ENCODE measurements around the gene OR2H2. TPM values are rescaled to one million over a fixed set of nuclear protein-coding genes. Genes with fewer than 3 reads are reported as not detected.

OR2H2 gene
- total and polyA plus RNA-seq, 7 donors = not detected

DNA sequence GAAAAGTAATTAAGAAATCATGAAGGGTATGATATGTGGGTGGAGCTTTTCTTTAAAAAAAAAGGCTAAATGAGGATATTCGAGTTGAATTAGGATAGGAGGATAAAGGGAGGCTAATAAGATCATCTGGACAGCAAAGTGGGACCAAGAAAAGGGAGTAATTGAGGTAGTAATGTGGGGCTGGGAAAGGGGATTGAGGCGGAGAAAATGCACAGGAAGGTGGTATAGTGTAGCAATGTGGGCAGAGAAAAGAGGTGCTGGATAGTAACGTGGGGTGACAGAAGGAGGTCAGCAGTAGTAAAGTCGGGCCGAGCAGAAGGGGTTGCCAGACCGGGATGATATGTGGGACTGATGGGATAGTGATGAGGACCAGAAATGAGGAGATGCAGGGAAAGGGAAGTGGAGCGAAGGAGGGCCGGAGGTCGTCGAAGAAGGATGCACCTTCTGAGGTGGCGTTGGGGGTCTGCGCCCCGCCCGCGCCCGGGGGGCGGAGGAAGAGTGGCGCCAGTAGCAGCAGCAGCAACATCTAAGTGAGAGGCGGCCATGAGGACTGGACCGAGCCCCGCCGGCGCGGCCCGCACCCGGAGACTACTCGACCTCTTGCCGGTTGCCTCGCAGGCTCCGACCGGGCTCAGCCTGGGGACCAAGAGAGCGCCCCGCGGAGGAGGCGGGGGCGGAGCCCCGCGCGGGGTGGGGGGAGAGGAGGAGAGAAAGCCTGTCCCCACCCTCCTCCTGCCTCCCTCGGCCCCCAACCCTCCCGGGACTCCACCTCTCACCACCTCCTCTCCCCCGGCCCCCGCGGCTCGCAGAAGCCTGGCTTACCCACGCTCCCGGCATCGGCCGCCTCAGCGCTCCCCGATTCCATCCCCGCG is 47.2 kb downstream of the OR2H2 start:
- TF ChIP-seq POLR2AphosphoS5 (IDR thresholded peaks at IDR 0.05) = no peak
- no peak for TF ChIP-seq EP300 (IDR thresholded peaks at IDR 0.05)
- TF ChIP-seq, protein P1, sequence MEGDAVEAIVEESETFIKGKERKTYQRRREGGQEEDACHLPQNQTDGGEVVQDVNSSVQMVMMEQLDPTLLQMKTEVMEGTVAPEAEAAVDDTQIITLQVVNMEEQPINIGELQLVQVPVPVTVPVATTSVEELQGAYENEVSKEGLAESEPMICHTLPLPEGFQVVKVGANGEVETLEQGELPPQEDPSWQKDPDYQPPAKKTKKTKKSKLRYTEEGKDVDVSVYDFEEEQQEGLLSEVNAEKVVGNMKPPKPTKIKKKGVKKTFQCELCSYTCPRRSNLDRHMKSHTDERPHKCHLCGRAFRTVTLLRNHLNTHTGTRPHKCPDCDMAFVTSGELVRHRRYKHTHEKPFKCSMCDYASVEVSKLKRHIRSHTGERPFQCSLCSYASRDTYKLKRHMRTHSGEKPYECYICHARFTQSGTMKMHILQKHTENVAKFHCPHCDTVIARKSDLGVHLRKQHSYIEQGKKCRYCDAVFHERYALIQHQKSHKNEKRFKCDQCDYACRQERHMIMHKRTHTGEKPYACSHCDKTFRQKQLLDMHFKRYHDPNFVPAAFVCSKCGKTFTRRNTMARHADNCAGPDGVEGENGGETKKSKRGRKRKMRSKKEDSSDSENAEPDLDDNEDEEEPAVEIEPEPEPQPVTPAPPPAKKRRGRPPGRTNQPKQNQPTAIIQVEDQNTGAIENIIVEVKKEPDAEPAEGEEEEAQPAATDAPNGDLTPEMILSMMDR (IDR thresholded peaks at IDR 0.05) = no peak
- TF ChIP-seq POLR2A (IDR thresholded peaks at IDR 0.05) = no peak
- peak; percentile 91 for DNase-seq
- no peaks in the 10 kb centered on the region for H3K27me3 ChIP-seq
- H3K4me1 ChIP-seq = peaks cover 0 to 43% (median 38%) of the 10 kb centered on the region in 4 donors
- H3K4me3 ChIP-seq = peak overlapping the region; percentile 76 to 89 (median 79)
- intact Hi-C loops (cut with DNase I) = loop anchor here (2.0 to 5.0 kb wide), 2 partner anchors 19 to 115 kb away; no protein-coding TSS in a partner anchor
- 3% methylated on average over 52 to 53 of the region's 53 CpGs for WGBS, 2 donors
- H3K9me3 ChIP-seq = no peaks in the 10 kb centered on the region
- no peaks in the 10 kb centered on the region for H3K36me3 ChIP-seq
- peak overlapping the region; percentile 88 to 90 (median 89) for H3K27ac ChIP-seq

DNA sequence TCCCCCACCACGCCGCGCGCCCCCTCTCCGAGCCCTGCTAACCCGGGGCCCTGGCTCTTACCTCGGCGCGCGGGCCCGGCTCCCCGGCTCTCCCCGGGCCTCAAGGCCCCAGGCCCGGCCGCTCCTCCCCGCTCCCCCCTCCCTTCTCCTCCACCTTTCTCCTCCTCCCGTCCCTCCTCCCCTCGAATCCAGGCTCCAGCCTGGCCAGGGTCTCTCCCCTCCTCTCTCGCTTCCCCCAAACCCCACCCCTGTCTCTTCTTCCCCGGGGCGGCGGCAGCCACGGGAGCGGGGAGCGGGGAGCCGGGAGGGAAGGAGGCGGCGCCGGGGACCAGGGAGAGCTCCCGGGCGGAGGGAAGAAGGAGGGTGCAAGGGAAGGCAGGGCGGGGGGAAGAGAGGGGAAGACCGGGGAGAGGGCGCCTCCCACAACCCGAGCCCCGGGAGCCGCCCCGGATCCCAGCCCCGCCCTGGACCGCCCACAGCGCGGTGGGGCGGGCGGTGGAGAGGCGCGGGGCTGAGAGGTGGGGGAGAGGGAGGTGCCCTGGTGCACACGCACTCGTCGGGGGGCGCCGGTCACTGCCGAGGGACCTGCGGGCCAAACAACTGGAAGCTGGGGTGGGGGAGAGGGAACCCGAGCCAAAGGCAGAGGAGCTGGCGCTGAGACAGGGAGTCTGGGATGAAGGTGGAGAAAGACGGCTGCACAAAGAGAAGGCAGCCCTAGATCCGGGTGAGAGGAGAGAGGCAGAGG is 48.0 kb downstream of the OR2H2 start, which contains the start of gene GABBR1:
TSS of gene GABBR1 (minus strand) at position 395 of the 745 bp plus-strand sequence. CDS start 798 bp downstream, outside the sequence.
- DNase-seq = peak; percentile 96
- peak within 1 kb of the TSS; percentile 88 to 90 (median 89) for H3K27ac ChIP-seq
- no peaks in the 10 kb centered on the region for H3K27me3 ChIP-seq
- H3K4me1 ChIP-seq = peaks cover 0 to 36% (median 31%) of the 10 kb centered on the region in 4 donors
- H3K36me3 ChIP-seq = no peaks in the 10 kb centered on the region
- peak within 1 kb of the TSS; percentile 76 to 89 (median 79) for H3K4me3 ChIP-seq
- no peaks in the 10 kb centered on the region for H3K9me3 ChIP-seq
- 1 to 2% methylated on average over 57 of the region's 57 CpGs for WGBS, 2 donors
- intact Hi-C loops (cut with DNase I) = loop anchor here (2.0 to 5.0 kb wide), 2 partner anchors 18 to 114 kb away; no protein-coding TSS in a partner anchor
- TF ChIP-seq, protein P1 (IDR thresholded peaks at IDR 0.05) = no peak
- TF ChIP-seq POLR2AphosphoS5 (IDR thresholded peaks at IDR 0.05) (peak; percentile 74 to 94 (median 82)), POLR2A (IDR thresholded peaks at IDR 0.05) (peak; percentile 4 to 74), EP300 (IDR thresholded peaks at IDR 0.05) (no peak)

DNA sequence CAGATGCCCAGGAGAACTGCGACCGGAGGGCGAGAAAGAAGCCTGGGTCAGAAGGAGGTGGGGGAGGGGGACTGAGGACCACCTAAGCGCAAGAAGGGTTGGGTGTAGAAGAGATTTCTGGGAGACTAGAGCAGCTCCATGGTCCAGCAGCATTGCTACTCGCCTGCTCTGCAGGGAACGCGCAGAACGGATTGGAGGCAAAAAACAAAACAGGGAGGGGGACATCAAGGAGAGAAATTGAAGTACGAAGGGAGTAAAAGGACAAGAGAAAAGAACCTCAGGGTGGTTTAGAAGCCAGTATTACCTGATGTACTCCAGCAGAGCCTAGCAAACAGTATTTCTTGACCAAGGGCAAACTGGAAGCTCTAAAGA is 48.6 kb downstream of the OR2H2 start:
- TF ChIP-seq, protein P1 (IDR thresholded peaks at IDR 0.05) = no peak
- TF ChIP-seq POLR2A (IDR thresholded peaks at IDR 0.05) (no peak), POLR2AphosphoS5 (IDR thresholded peaks at IDR 0.05) (no peak)
- DNase-seq = peak; percentile 66
- H3K27me3 ChIP-seq = no peaks in the 10 kb centered on the region
- no peaks in the 10 kb centered on the region for H3K9me3 ChIP-seq
- H3K4me3 ChIP-seq = peak overlapping the region; percentile 76 to 89 (median 79)
- H3K27ac ChIP-seq = peak overlapping the region; percentile 88 to 90 (median 89)
- peaks cover 0 to 31% (median 28%) of the 10 kb centered on the region in 4 donors for H3K4me1 ChIP-seq
- intact Hi-C loops (cut with DNase I) = loop anchor here (2.0 to 5.0 kb wide), 2 partner anchors 17 to 114 kb away; no protein-coding TSS in a partner anchor
- WGBS, 2 donors = 6 to 11% methylated on average over 9 of the region's 9 CpGs
- H3K36me3 ChIP-seq = no peaks in the 10 kb centered on the region

DNA sequence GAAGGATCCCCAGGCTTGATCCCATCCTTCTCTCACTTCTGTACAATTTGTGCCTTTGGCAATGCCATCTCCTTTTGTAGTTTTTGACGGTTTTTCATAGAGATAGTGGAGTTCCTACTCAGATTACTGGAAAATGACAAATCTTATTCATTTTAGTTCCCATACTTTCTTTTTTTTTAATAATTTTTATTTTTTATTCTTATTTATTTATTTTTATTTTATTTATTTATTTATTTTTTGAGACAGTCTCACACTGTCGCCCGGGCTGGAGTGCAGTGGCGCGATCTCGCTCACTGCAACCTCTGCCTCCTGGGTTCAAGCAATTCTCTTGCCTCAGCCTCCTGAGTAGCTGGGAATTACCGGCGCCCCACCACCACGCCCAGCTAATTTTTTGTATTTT is 52.3 kb downstream of the OR2H2 start:
- no peaks in the 10 kb centered on the region for H3K36me3 ChIP-seq

More for the DNA sequence above, 52.3 kb downstream of the OR2H2 start:
- peaks cover 0 to 11% (median 7%) of the 10 kb centered on the region in 4 donors for H3K4me1 ChIP-seq
- DNase-seq = no peak
- H3K4me3 ChIP-seq = no peak overlapping the region
- no peak for TF ChIP-seq POLR2AphosphoS5 (IDR thresholded peaks at IDR 0.05)
- TF ChIP-seq POLR2A (IDR thresholded peaks at IDR 0.05) = no peak
- intact Hi-C loops (cut with DNase I) = no loop called here
- no peak overlapping the region for H3K27ac ChIP-seq
- no peaks in the 10 kb centered on the region for H3K9me3 ChIP-seq
- H3K27me3 ChIP-seq = no peaks in the 10 kb centered on the region
- 91 to 96% methylated on average over 9 of the region's 9 CpGs for WGBS, 2 donors

Small RNA genes lying within 50 kb of the gene (small RNA-seq; reads per million reads assigned to genes)
- gene SNORD32B (0.11 to 0.36 (median 0.22) reads per million in 3 donors), gene SUMO2P1 (0 to 0.72 (median 0) reads per million in 3 donors), gene TMEM183AP1 (0 reads per million in 3 donors)

Other genes with a start within 250 kb of the OR2H2 start
- not detected for gene OR5V1, start 216.3 kb upstream of the OR2H2 start, total RNA-seq
- not detected for gene OR5V1, start 216.3 kb upstream of the OR2H2 start, polyA plus RNA-seq
- gene OR12D3, start 209.8 kb upstream of the OR2H2 start, total RNA-seq = not detected
- gene OR12D3, start 209.8 kb upstream of the OR2H2 start, polyA plus RNA-seq = not detected
- gene OR12D2, start 189.5 kb upstream of the OR2H2 start, total RNA-seq = not detected
- gene OR12D2, start 189.5 kb upstream of the OR2H2 start, polyA plus RNA-seq = not detected
- gene OR12D1, start 170.2 kb upstream of the OR2H2 start, total RNA-seq = not detected
- gene OR12D1, start 170.2 kb upstream of the OR2H2 start, polyA plus RNA-seq = not detected
- not detected for gene OR10C1, start 145.8 kb upstream of the OR2H2 start, total RNA-seq
- not detected for gene OR10C1, start 145.8 kb upstream of the OR2H2 start, polyA plus RNA-seq
- not detected for gene OR11A1, start 128.1 kb upstream of the OR2H2 start, total RNA-seq
- not detected for gene OR11A1, start 128.1 kb upstream of the OR2H2 start, polyA plus RNA-seq
- not detected for gene OR2H1, start 128.0 kb upstream of the OR2H2 start, total RNA-seq
- not detected for gene OR2H1, start 128.0 kb upstream of the OR2H2 start, polyA plus RNA-seq
- gene MAS1L, start 97.2 kb upstream of the OR2H2 start, total RNA-seq = not detected
- not detected for gene MAS1L, start 97.2 kb upstream of the OR2H2 start, polyA plus RNA-seq
- gene UBD, start 25.4 kb upstream of the OR2H2 start, total RNA-seq = under 1 TPM in 1 of 4 donors, not detected in 3; 0.71 TPM
- 100 to 1,000 TPM in 1 of 3 donors, 10 to 100 TPM in 1, 1 to 10 TPM in 1; 4.8 to 207 (median 15.3) TPM for gene UBD, start 25.4 kb upstream of the OR2H2 start, polyA plus RNA-seq
- gene GABBR1, start 48.1 kb downstream of the OR2H2 start, total RNA-seq = 10 to 100 TPM; 26.5 to 73.9 (median 46.0) TPM
- 10 to 100 TPM in 1 of 3 donors, 1 to 10 TPM in 1, under 1 TPM in 1; 0.92 to 20.6 (median 4.2) TPM for gene GABBR1, start 48.1 kb downstream of the OR2H2 start, polyA plus RNA-seq
- not detected for gene MOG, start 72.0 kb downstream of the OR2H2 start, total RNA-seq
- gene MOG, start 72.0 kb downstream of the OR2H2 start, polyA plus RNA-seq = under 1 TPM in 1 of 3 donors, not detected in 2; 0.22 TPM
- gene ZFP57, start 96.0 kb downstream of the OR2H2 start, total RNA-seq = not detected
- under 1 TPM in 1 of 3 donors, not detected in 2; 0.03 TPM for gene ZFP57, start 96.0 kb downstream of the OR2H2 start, polyA plus RNA-seq
- gene HLA-F, start 138.3 kb downstream of the OR2H2 start, total RNA-seq = 10 to 100 TPM; 33.4 to 74.2 (median 38.5) TPM
- gene HLA-F, start 138.3 kb downstream of the OR2H2 start, polyA plus RNA-seq = 100 to 1,000 TPM in 1 of 3 donors, 10 to 100 TPM in 2; 43.2 to 504 (median 70.7) TPM
- gene HLA-G, start 242.7 kb downstream of the OR2H2 start, total RNA-seq = not detected
- gene HLA-G, start 242.7 kb downstream of the OR2H2 start, polyA plus RNA-seq = under 1 TPM in 1 of 3 donors, not detected in 2; 0.09 TPM